Peyer's patch (tissue), 4 donors: ENCODE measurements around the gene KRTAP4-1. TPM values are rescaled to one million over a fixed set of nuclear protein-coding genes. Genes with fewer than 3 reads are reported as not detected.
"Not testable (repeated sequence)": the region's sequence is repeated elsewhere in the genome, so short reads cannot be mapped to it uniquely, and the experiment has no call there.

Experiments
- DNase-seq, 3 donors: peaks; one replicate each; pipeline ENCODE4 v3.0.0-alpha.2; 2017 to 2019
- H3K27ac ChIP-seq, 4 donors: fragments of 200-600 bp; sonication (generic); one replicate each; pipeline ENCODE4 v1.5.1; 2016 to 2019
- H3K27me3 ChIP-seq, 2 donors: fragments of 200-600 bp; sonication (generic); one replicate each; pipeline ENCODE4 v1.5.1; 2019
- H3K36me3 ChIP-seq, 3 donors: fragments of 200-600 bp; sonication (generic); one replicate each; pipeline ENCODE4 v1.5.1; 2016 to 2019
- H3K4me1 ChIP-seq, 4 donors: fragments of 200-600 bp; sonication (generic); one replicate each; pipeline ENCODE4 v1.5.1; 2016 to 2019
- H3K4me3 ChIP-seq, 4 donors: fragments of 200-600 bp; sonication (generic); 1 replicate in 3 of 4; 2 replicates in 1 of 4; pipeline ENCODE4 v1.5.1; 2016 to 2019; ENCODE audit warnings: mild to moderate bottlenecking in 1 of 4
- H3K9me3 ChIP-seq, 4 donors: fragments of 200-600 bp; sonication (generic); one replicate each; pipeline ENCODE4 v1.5.1; 2016 to 2019; ENCODE audit warnings: mild to moderate bottlenecking in 1 of 4
- CTCF ChIP-seq, 6 experiments: fragments of 450-650 bp in 4 of 6; fragments of 200-600 bp in 2 of 6; sonication (generic) in 1 of 6; IDR thresholded peaks; one replicate each; pipeline ENCODE4 v1.5.1; 2017 to 2019; ENCODE audit warnings: antibody characterized with exemption in 6 of 6, mild to moderate bottlenecking in 3 of 6, moderate library complexity in 1 of 6
- POLR2A ChIP-seq, 2 donors: fragments of 450-650 bp; IDR thresholded peaks; one replicate each; pipeline ENCODE4 v1.5.1; 2017; ENCODE audit warnings: antibody characterized with exemption in 2 of 2, mild to moderate bottlenecking in 2 of 2, moderate library complexity in 2 of 2
- total RNA-seq, 4 donors: library from RNA; depleted of rRNA; stranded (reverse); fragments of >200 nt; gene quantifications; one replicate each; pipeline ENCODE4 v1.1.0, GENCODE V29; 2016

The KRTAP4-1 gene
- total RNA-seq, 4 donors from 2014 or later: not detected

GRCh38 chr17:41167561-41167960, 17.1 kb downstream of the KRTAP4-1 start:
- Histone ChIP-seq H3K9me3 (no peaks in the 10 kb centered on the region), H3K4me3 (no peak overlapping the region), H3K27me3 (no peaks in the 10 kb centered on the region), H3K27ac (no peak overlapping the region), H3K4me1 (no peaks in the 10 kb centered on the region), H3K36me3 (no peaks in the 10 kb centered on the region)
- TF ChIP-seq POLR2A (IDR thresholded peaks at IDR 0.05) (no peak), CTCF (IDR thresholded peaks at IDR 0.05) (no peak)
- DNase-seq: no peak

GRCh38 chr17:41163828-41164227, 20.9 kb downstream of the KRTAP4-1 start:
- no peak overlapping the region for H3K4me3 ChIP-seq
- no peaks in the 10 kb centered on the region for H3K4me1 ChIP-seq
- DNase-seq: no peak
- H3K9me3 ChIP-seq: no peaks in the 10 kb centered on the region
- no peaks in the 10 kb centered on the region for H3K36me3 ChIP-seq
- H3K27ac ChIP-seq: no peak overlapping the region
- no peak for TF ChIP-seq CTCF (IDR thresholded peaks at IDR 0.05)
- TF ChIP-seq POLR2A (IDR thresholded peaks at IDR 0.05): no peak
- no peaks in the 10 kb centered on the region for H3K27me3 ChIP-seq

GRCh38 chr17:41160648-41161047, 24.1 kb downstream of the KRTAP4-1 start, which contains the start of gene KRTAP4-4:
Gene KRTAP4-4 (minus strand): TSS chr17:41160748. CDS start chr17:41160691, 57 bp downstream.
- no peak for DNase-seq
- no peaks in the 10 kb centered on the region for H3K36me3 ChIP-seq
- H3K4me1 ChIP-seq: no peaks in the 10 kb centered on the region
- no peaks in the 10 kb centered on the region for H3K9me3 ChIP-seq
- no peak within 1 kb of the TSS for H3K4me3 ChIP-seq
- no peaks in the 10 kb centered on the region for H3K27me3 ChIP-seq
- no peak within 1 kb of the TSS for H3K27ac ChIP-seq
- no peak for TF ChIP-seq CTCF (IDR thresholded peaks at IDR 0.05)
- no peak for TF ChIP-seq POLR2A (IDR thresholded peaks at IDR 0.05)

GRCh38 chr17:41160190-41160589, 24.5 kb downstream of the KRTAP4-1 start:
- H3K36me3 ChIP-seq, H3K9me3 ChIP-seq, DNase-seq, H3K4me1 ChIP-seq, H3K27me3 ChIP-seq, H3K27ac ChIP-seq, H3K4me3 ChIP-seq: not testable (repeated sequence)

GRCh38 chr17:41153856-41154255, 30.9 kb downstream of the KRTAP4-1 start:
- no peaks in the 10 kb centered on the region for H3K4me1 ChIP-seq
- H3K9me3 ChIP-seq: no peaks in the 10 kb centered on the region
- no peak for TF ChIP-seq POLR2A (IDR thresholded peaks at IDR 0.05)
- TF ChIP-seq CTCF (IDR thresholded peaks at IDR 0.05): no peak
- H3K4me3 ChIP-seq: no peak overlapping the region
- no peak overlapping the region for H3K27ac ChIP-seq
- no peak for DNase-seq
- H3K36me3 ChIP-seq: no peaks in the 10 kb centered on the region
- H3K27me3 ChIP-seq: no peaks in the 10 kb centered on the region

GRCh38 chr17:41151525-41151924, 33.2 kb downstream of the KRTAP4-1 start:
- H3K4me3 ChIP-seq: no peak overlapping the region
- no peak for DNase-seq
- H3K27ac ChIP-seq: no peak overlapping the region
- no peaks in the 10 kb centered on the region for H3K36me3 ChIP-seq
- no peaks in the 10 kb centered on the region for H3K4me1 ChIP-seq
- H3K27me3 ChIP-seq: no peaks in the 10 kb centered on the region
- no peaks in the 10 kb centered on the region for H3K9me3 ChIP-seq
- no peak for TF ChIP-seq POLR2A (IDR thresholded peaks at IDR 0.05)
- no peak for TF ChIP-seq CTCF (IDR thresholded peaks at IDR 0.05)
